SK-N-SH treated with all-trans-retinoic acid at 6 μM for 48 hours (cell line): ENCODE results near the gene COX6A2.

Experiments used
- ATAC-seq: fragments of 200-7000 bp; cut with Tn5 transposase; 3 replicates; pipeline ENCODE4 v1.9.1; 2020; ENCODE audit warnings: mild to moderate bottlenecking, moderate library complexity
- ARNTL ChIP-seq: fragments of 450-650 bp; formaldehyde crosslinking; IDR thresholded peaks from 2 replicates; pipeline ENCODE4 v1.5.0; 2020; ENCODE audit warnings: low read depth, mild to moderate bottlenecking, moderate library complexity, borderline replicate concordance
- BACH2 ChIP-seq: fragments of 250-450 bp; sonication (Bioruptor Pico); IDR thresholded peaks from 2 replicates; pipeline ENCODE4 v1.9.0; 2021; ENCODE audit warnings: mild to moderate bottlenecking, borderline replicate concordance
- CREB5 ChIP-seq: fragments of 250-450 bp; sonication (Bioruptor Pico); IDR thresholded peaks from 2 replicates; pipeline ENCODE4 v1.5.1; 2020; ENCODE audit warnings: low read depth, mild to moderate bottlenecking, moderate library complexity
- CSDC2 ChIP-seq: fragments of 250-450 bp; sonication (Bioruptor Pico); IDR thresholded peaks from 2 replicates; pipeline ENCODE4 v1.5.0; 2020; ENCODE audit warnings: mild to moderate bottlenecking, moderate library complexity
- CSRNP3 ChIP-seq: fragments of 250-450 bp; sonication (Bioruptor Pico); IDR thresholded peaks from 2 replicates; pipeline ENCODE4 v1.5.1; 2021; ENCODE audit warnings: mild to moderate bottlenecking, moderate library complexity
- ESRRG ChIP-seq: fragments of 250-450 bp; sonication (Bioruptor Pico); IDR thresholded peaks from 2 replicates; pipeline ENCODE4 v1.6.1; 2021; ENCODE audit warnings: mild to moderate bottlenecking
- GLIS3 ChIP-seq: fragments of 250-450 bp; sonication (Bioruptor Pico); IDR thresholded peaks from 2 replicates; pipeline ENCODE4 v1.5.0; 2020; ENCODE audit warnings: mild to moderate bottlenecking, moderate library complexity
- ISL1 ChIP-seq: fragments of 250-450 bp; sonication (Bioruptor Pico); IDR thresholded peaks from 2 replicates; pipeline ENCODE4 v2.1.2; 2022; ENCODE audit warnings: mild to moderate bottlenecking, moderate library complexity
- OSR1 ChIP-seq: fragments of 250-450 bp; sonication (Bioruptor Pico); IDR thresholded peaks from 2 replicates; pipeline ENCODE4 v1.8.0; 2022; ENCODE audit warnings: moderate library complexity, mild to moderate bottlenecking, inconsistent platforms
- PATZ1 ChIP-seq: fragments of 250-450 bp; sonication (Bioruptor Pico); IDR thresholded peaks from 2 replicates; pipeline ENCODE4 v1.8.0; 2020; ENCODE audit warnings: mild to moderate bottlenecking, moderate library complexity, borderline replicate concordance
- POU6F1 ChIP-seq: fragments of 250-450 bp; sonication (Bioruptor Pico); IDR thresholded peaks from 2 replicates; pipeline ENCODE4 v1.8.0; 2021; ENCODE audit warnings: low read depth, mild to moderate bottlenecking, moderate library complexity, borderline replicate concordance
- PPARA ChIP-seq: fragments of 250-450 bp; sonication (Bioruptor Pico); IDR thresholded peaks from 2 replicates; pipeline ENCODE4 v1.5.0; 2020; ENCODE audit warnings: mild to moderate bottlenecking, borderline replicate concordance
- RARB ChIP-seq: fragments of 250-450 bp; sonication (Bioruptor Pico); IDR thresholded peaks from 2 replicates; pipeline ENCODE4 v1.8.0; 2021; ENCODE audit warnings: mild to moderate bottlenecking, moderate library complexity
- SNAI2 ChIP-seq: fragments of 250-450 bp; sonication (Bioruptor Pico); IDR thresholded peaks from 2 replicates; pipeline ENCODE4 v1.5.0; 2020; ENCODE audit warnings: mild to moderate bottlenecking, moderate library complexity
- TCF4 ChIP-seq: fragments of 250-450 bp; sonication (Bioruptor Pico); IDR thresholded peaks from 2 replicates; pipeline ENCODE4 v1.8.0; 2021; ENCODE audit warnings: mild to moderate bottlenecking, moderate library complexity, borderline replicate concordance
- TOX ChIP-seq: fragments of 250-450 bp; sonication (Bioruptor Pico); IDR thresholded peaks from 2 replicates; pipeline ENCODE4 v1.8.0; 2021; ENCODE audit warnings: mild to moderate bottlenecking, moderate library complexity, borderline replicate concordance
- ZC3H10 ChIP-seq: fragments of 250-450 bp; sonication (Bioruptor Pico); IDR thresholded peaks from 2 replicates; pipeline ENCODE4 v1.5.1; 2021; ENCODE audit warnings: mild to moderate bottlenecking, moderate library complexity
- ZFP3 ChIP-seq: fragments of 250-450 bp; sonication (Bioruptor Pico); IDR thresholded peaks from 2 replicates; pipeline ENCODE4 v1.5.0; 2020; ENCODE audit warnings: mild to moderate bottlenecking, moderate library complexity
- ZFP30 ChIP-seq: fragments of 450-650 bp; formaldehyde crosslinking; IDR thresholded peaks from 2 replicates; pipeline ENCODE4 v1.5.0; 2022; ENCODE audit warnings: mild to moderate bottlenecking, moderate library complexity
- ZNF565 ChIP-seq: fragments of 450-650 bp; formaldehyde crosslinking; conservative IDR thresholded peaks from 2 replicates; pipeline ENCODE4 v1.5.0; 2020; ENCODE audit warnings: low read depth, mild to moderate bottlenecking, moderate library complexity
- ZNF70 ChIP-seq: fragments of 450-650 bp; formaldehyde crosslinking; IDR thresholded peaks from 2 replicates; pipeline ENCODE4 v1.5.0; 2020; ENCODE audit warnings: mild to moderate bottlenecking, moderate library complexity
- ZNF8 ChIP-seq: fragments of 450-650 bp; formaldehyde crosslinking; IDR thresholded peaks from 2 replicates; pipeline ENCODE4 v1.5.0; 2020; ENCODE audit warnings: mild to moderate bottlenecking, moderate library complexity

Gene COX6A2

GRCh38 chr16:31471241-31471874 is 43.2 kb upstream of the COX6A2 start (continued):
- TF ChIP-seq ZNF565 (CRISPR knock-in tag), result no peak

GRCh38 chr16:31470615-31471014 is 42.5 kb upstream of the COX6A2 start:
- no peak for ATAC-seq
- TF ChIP-seq CSRNP3 (CRISPR knock-in tag), result no peak
- TF ChIP-seq RARB (CRISPR knock-in tag), result no peak
- no peak for TF ChIP-seq SNAI2 (CRISPR knock-in tag)
- no peak for TF ChIP-seq PATZ1 (CRISPR knock-in tag)
- TF ChIP-seq ISL1 (CRISPR knock-in tag), result no peak
- TF ChIP-seq CREB5 (CRISPR knock-in tag), result no peak
- no peak for TF ChIP-seq ZFP30 (CRISPR knock-in tag)
- TF ChIP-seq ARNTL, result no peak
- TF ChIP-seq ZC3H10 (CRISPR knock-in tag), result no peak
- no peak for TF ChIP-seq TOX
- no peak for TF ChIP-seq POU6F1 (CRISPR knock-in tag)
- no peak for TF ChIP-seq ESRRG
- TF ChIP-seq TCF4 (CRISPR knock-in tag), result no peak
- no peak for TF ChIP-seq CSDC2
- no peak for TF ChIP-seq ZFP3 (CRISPR knock-in tag)
- no peak for TF ChIP-seq ZNF8 (CRISPR knock-in tag)
- TF ChIP-seq GLIS3 (CRISPR knock-in tag), result no peak
- no peak for TF ChIP-seq PPARA (CRISPR knock-in tag)

GRCh38 chr16:31467858-31468257 is 39.7 kb upstream of the COX6A2 start:
- TF ChIP-seq ZNF8 (CRISPR knock-in tag) (peak; percentile 50; the same call in 1 of the 2 replicates), ZNF70 (CRISPR knock-in tag) (no peak), ESRRG (no peak), ARNTL (no peak)
- no peak for ATAC-seq

GRCh38 chr16:31467151-31467773 is 39.1 kb upstream of the COX6A2 start:
- ATAC-seq, result no peak
- TF ChIP-seq CSRNP3 (CRISPR knock-in tag) (no peak), ZC3H10 (CRISPR knock-in tag) (no peak), POU6F1 (CRISPR knock-in tag) (no peak), PATZ1 (CRISPR knock-in tag) (no peak), GLIS3 (CRISPR knock-in tag) (no peak), TCF4 (CRISPR knock-in tag) (no peak), ZFP30 (CRISPR knock-in tag) (no peak), OSR1 (CRISPR knock-in tag) (no peak), ARNTL (no peak), BACH2 (CRISPR knock-in tag) (no peak), PPARA (CRISPR knock-in tag) (no peak), ZNF70 (CRISPR knock-in tag) (no peak), SNAI2 (CRISPR knock-in tag) (no peak), ZFP3 (CRISPR knock-in tag) (no peak), ISL1 (CRISPR knock-in tag) (no peak), CSDC2 (no peak)
